GM18526 (cell line): ENCODE results near the gene RNF13.

Experiments used
- POLR2A ChIP-seq: IDR thresholded peaks from 3 replicates; pipeline ENCODE4 v1.6.1; 2011; ENCODE audit not compliant: insufficient read length; ENCODE audit errors: extremely low read depth

Gene RNF13

DNA sequence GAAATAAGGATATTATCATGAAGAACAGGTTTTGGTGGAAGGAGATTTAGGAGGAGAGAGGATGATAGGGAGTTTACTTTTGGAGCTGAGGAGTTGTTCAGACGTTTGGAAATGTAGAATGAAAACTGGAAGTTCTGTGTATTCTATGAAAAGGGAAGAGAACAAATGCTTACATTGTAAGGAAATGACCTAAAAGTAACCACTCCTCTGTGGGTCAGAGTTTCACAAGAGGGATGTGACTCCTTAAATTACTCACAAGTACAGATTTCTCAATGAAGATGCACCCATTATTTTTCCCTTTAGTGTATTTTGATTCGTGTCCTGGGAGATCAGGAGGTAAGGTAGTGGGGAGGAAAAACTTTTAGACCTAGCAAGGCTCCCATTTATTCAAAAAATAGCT is 4.0 kb downstream of the RNF13 start:
- TF ChIP-seq POLR2A, result no peak

DNA sequence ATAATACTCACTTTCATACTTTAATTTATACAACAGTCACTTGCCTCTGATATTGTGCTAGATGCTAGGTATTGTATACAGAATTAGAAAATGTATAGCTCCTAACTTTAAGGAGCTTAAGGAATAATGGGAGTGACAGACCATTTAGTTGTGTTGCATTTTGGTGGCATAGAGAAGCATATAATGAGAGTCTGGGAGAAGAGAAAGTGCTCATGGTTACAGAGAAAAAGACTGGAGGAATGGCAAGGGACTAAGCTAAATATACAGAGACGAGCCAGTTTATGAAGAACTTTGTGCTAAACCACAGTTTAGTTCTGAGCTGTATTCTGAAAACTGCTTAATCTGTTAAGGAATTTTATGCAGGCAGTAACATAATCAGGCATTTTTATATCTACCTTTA is 6.4 kb downstream of the RNF13 start:
- TF ChIP-seq POLR2A, result no peak

DNA sequence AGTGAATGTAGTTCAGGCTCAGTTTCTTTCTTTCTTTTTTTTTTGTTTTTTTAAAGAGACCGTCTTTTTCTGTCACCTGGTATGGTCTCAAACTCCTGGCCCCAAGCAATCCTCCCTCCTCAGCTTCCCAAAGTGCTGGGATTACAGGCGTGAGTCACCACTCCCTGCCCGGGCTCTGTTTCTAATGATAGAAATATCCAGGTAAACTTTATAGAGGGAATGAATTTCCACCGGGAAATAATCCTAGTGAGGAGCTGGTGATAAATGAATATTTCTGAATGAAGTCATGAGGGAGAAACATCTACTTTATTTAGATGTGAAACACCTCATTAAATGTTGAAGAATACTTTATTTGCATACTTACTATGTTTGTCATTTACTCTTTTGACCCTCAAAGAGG is 7.2 kb downstream of the RNF13 start:
- TF ChIP-seq POLR2A, result no peak

DNA sequence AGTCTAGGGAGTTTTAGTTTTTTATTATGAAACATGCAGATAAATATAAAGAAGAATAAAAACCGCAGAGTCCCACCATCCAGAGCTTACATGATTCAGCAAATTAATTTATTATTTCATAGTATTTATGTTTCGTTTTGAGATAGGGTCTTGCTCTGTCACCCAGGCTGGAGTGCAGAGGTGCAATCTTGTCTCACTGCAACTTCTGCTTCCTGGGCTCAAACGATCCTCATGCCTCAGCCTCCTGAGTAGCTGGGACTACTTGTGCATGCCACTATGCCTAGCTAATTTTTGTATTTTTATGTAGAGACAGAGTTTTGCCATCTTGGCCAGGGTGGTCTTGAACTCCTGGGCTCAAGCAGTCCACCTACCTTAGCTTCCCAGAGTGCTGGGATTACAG is 13.6 kb downstream of the RNF13 start:
- TF ChIP-seq POLR2A, result no peak

DNA sequence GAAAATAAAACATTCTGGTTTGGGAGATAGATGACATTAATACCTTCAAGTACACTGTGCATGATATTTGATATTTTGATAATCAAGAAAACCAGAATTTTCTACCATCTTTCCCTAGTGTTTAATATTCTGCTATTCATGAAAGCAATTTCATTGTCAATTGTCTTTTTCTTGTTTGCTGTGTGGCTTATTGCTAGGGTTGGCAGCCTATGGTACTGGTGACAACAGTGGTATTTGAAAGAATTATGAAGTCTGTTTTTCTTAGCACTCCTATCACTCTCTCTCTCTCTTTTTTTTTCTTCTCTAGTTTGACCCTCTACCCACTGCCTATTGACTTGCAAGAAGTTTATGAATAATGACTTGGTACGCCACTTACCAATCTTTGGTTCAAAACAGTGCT is 15.4 kb downstream of the RNF13 start:
- no peak for TF ChIP-seq POLR2A

DNA sequence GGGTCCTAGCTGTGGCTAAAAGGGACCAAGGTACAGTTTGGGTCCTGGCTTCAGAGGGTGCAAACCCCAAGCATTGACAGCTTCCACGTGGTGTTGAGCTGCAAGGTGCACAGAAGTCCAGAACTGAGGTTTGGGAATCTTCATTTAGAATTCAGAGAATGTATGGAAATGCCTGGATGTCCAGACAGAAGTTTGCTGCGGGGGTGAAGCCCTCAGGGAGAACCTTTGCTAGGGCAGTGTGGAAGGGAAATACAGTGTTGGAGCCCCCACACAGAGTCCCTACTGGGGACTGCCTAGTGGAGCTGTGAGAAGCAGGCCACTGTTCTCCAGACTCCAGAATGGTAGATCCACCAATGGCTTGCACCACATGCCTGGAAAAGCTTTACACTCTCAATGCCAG is 17.9 kb downstream of the RNF13 start:
- TF ChIP-seq POLR2A, result no peak

DNA sequence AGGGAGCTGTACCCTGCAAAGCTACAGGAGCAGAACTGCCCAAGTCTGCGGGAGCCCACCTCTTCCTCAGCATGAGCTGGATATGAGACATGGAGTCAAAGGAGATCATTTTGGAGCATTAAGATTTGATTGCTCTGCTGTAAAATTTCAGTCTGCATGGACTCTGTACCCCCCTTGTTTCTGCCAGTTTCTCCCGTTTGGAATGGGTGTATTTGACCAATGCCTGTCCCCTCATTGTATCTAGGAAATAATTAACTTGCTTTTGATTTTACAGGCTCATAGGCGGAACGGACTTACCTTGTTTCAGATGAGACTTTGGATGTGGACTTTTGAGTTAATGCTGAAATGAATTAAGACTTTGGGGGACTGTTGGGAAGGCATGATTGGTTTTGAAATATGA is 18.3 kb downstream of the RNF13 start:
- TF ChIP-seq POLR2A, result no peak

DNA sequence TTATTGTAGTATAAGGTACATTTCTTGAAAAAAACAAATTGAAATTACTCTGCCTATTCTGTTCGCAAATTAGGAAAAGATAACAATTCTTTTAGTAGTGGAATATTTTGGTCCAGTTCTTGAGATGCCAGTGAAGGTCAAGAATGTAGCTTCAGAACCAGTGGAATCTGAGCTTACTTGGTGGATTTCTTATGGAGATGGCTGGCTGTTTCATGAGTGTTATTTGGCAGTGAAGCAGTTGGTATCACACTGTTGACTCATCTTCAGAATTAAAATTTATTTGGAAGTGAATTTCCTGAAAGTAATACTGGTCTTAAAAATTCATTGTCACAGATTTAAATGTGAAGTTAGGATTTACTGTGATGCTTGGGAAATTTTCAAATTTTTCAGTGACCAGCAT is 19.1 kb downstream of the RNF13 start:
- TF ChIP-seq POLR2A, result no peak

DNA sequence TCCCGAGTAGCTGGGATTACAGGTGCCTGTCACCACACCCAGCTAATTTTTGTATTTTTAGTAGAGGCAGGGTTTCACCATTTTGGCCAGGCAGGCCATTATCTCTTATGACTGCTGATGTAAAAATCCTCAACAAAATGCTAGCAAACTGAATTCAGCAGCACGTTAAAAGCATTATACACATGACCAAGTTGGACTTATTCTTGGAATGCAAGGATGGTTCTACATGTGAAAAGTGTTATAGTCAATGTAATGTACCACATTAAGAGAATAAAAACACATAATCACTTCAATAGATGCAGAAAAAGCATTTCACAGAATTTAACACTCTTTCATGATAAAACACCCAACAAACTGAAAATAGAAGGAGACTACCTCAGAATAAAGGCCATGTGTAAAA is 20.2 kb downstream of the RNF13 start:
- TF ChIP-seq POLR2A, result no peak

DNA sequence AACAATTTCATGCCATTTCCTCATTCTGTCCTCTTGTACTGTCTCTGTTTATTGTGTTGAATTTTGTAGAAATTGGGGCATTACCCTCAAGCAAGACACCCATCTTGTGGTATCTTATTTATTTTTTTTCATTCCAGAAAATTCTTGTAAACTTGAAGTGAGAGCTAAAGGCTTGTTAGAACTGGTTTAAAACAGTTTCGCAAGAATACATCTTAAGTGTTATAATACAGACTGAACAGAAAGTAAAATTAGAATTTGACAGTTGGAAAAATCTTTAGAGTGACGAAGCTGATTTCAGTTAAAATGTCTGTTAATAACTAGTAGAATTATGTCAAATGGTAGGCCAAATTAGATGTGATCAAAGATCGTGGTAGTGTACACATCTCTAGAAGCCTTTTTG is 26.9 kb downstream of the RNF13 start:
- TF ChIP-seq POLR2A, result no peak

DNA sequence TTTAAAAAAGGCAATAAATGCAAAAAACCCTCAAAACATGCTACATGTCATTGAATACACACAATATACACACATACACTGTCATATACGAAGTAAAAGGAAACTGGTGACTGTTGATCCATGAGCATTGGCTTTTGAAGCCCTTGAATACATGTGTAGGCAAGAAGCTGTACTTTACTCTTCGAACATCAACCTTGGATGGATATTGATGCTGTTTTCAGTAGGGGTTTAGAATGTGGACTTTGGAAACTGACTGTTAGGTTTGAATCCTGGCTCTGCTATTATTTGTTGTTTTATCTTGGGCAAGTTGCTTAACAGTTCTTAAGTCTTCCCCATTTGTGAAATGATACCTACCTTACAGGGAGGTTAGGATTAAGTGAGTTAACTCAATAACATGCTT is 30.5 kb downstream of the RNF13 start:
- TF ChIP-seq POLR2A, result no peak

DNA sequence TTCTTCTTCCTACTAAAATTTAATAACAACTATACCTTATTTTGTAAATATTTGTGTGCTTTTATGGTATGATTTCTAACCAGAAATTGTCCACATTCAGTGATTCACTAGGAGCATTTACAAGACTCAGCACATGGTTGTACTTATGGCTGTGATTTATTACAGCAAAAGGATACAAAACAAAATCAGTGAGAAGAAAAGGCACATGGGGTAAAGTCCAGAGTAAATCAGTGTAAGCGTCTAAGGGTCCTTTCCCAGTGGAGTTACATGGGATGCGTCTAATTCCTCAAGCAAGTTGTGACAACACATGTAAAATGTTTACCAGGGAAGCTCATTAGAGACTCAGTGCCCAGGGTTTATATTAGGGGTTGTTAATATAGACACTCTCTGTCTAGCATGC is 31.1 kb downstream of the RNF13 start:
- TF ChIP-seq POLR2A, result no peak

DNA sequence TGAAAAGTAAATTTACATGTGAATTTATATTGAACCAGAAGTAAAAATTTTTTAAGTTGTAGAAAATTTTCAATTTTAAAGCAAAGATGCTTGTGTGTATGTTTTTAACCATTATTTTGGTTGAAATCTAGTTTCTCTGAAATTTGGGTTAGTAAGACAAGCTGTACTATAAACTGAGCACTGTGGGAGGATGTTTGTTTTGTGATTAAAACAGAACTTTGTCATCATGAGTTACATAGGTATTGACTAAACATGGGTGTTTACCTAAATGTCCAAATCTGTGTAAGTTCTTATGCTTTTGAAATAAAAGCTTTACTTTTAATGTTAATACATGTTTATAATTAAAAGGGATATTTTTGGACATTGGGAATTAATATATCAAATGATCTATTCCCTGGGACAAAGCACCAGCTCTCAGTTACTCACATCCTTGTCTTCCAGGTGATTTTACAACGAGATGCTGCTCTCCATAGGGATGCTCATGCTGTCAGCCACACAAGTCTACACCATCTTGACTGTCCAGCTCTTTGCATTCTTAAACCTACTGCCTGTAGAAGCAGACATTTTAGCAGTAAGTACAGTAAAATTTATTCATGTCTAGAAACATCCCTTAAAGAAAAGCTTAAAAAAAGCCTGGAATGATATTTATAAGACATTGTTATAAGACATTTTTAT is 32.7 kb downstream of the RNF13 start:
- no peak for TF ChIP-seq POLR2A

DNA sequence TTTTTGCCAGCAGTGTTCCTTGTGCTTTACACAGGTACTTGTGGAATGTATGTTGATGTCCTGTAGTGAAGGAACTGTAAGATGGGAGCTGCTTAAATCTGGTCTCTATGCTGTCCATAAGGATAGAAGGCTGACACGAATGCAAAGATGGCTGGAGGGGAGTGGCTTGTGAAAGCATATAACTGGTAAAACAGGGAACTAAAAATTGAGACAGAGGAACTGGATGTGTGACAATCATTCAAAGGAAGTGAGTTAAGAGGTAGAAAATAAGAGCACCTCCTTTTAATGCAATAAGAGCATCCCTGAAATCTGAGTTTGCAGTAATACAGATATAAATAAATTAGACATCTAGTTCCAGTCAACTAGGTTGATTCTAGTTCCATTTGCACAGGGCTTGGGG is 35.2 kb downstream of the RNF13 start:
- TF ChIP-seq POLR2A, result no peak

DNA sequence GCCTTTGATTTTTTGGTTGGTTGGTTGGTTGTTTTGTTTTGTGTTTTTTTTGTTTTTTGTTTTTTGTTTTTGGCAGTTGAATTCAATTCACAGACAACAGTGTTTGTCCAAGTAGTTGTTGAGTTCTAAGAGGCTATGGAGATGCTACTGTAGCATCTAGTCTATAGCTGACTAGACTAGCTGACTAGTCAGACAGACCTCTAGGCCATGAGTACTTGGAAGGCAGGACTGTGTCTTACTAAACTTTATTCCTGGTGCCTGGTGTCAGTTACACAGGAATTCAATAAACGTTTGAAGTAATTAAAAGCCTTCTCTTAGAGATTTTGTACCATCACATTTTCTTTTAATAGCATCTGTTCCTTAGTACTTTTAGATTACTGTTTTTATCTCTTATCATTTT is 35.7 kb downstream of the RNF13 start:
- TF ChIP-seq POLR2A, result no peak

DNA sequence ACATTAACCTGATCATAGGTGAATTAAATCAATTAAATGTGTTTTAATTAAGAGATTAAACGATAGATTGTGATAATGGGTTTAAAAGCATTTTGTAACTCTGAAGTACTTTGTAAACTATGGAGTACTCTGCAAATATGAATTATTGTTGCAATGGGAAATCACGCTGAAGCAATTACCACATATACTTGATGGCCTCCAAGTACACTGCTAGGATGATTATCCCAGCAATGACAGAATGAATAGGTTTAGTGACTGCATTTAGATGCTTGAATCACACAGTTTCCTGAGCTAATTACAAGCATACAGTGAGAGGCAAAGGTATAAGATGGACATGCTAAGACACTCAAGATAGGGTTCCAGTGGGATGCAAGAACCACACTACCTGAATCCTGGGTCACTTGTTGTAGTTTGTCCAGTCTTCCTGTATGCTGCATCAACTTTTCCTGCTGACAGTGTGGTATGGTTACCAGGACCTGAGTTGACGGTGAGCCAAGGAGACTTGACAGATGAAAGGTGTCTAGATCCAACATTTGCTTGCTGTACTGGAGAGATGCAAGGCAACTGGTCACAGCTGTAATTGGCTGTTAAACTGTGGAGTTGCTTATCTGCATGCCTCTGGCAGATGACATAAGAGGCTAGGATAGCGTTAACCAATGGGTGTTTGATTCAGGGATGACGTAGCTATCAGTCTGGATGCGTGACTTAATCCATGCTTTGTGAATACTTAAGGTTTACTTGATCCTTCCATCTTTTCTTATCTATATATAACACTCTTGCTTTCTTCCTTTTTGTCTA is 38.0 kb downstream of the RNF13 start:
- TF ChIP-seq POLR2A, result no peak

DNA sequence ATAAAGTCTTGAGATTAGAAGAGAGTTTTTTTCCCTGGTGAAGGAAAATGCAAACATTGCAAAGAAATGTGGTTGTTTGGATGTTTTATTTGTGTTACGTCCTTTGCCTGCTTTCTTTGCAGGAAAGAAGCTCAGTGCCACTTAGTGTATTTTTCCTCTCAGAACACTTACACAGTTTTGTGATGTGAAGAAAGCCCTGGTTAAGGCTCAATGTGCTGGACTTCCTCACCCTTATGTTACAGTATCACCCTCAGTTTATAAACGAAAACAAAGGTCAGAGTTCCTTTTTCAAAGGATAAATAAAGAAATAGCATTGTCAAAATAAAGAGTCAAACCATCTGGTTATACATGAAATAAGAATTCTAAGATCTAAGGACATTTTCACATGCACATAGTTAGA is 45.9 kb downstream of the RNF13 start:
- no peak for TF ChIP-seq POLR2A

DNA sequence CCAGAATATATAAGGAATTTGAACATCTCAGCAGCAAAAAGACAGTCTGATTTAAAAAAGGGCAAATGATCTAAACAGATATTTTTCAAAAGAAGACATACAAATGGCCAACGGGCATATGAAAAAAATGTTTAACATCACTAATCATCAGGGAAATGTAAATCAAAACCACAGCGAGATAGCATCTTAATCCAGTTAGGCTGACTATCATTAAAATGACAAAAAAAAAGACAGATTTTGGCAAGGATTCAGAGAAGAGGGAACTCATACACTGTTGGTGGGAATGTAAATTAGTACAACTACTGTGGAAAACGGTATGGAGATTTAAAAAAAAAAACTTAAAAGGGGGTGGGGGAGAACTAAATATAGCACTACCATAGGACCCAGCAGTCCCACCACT is 47.9 kb downstream of the RNF13 start:
- TF ChIP-seq POLR2A, result no peak

DNA sequence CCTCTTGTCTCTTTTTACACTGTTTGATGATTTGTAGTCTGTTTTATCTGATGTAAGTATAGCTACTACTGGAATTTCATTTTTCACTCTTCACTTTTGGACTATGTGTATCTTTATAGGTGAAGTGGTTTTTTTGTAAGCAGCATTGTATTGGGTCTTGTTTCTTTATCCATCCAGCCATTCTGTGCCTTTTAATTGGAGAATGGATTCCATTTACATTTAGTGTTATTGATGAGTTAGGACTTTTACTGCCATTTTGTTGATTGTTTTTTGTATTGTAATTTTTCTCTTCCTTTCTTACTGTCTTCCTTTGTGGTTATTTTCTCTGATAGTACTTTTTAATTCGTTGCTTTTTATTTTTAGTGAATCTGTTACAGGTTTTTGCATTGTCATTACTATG is 54.5 kb downstream of the RNF13 start:
- no peak for TF ChIP-seq POLR2A
